HFFc6 (cell line): ENCODE results near the gene PRKG1. TPM values are rescaled to one million over a fixed set of nuclear protein-coding genes. Genes with fewer than 3 reads are reported as not detected.
A peak's percentile ranks its signal among the peaks of the same experiment; 100 is the strongest.
"Not testable (repeated sequence)": the region's sequence is repeated elsewhere in the genome, so short reads cannot be mapped to it uniquely, and the experiment has no call there.

Source experiments
- DNase-seq: peaks from one replicate; pipeline ENCODE4 v3.0.0-alpha.2; 2018
- H3K27ac Mint-ChIP-seq: 2 replicates; pipeline ENCODE4 v1.8.0; 2020; ENCODE audit warnings: mild to moderate bottlenecking, mixed read lengths
- H3K27me3 Mint-ChIP-seq: 2 replicates; pipeline ENCODE4 v1.8.0; 2021; ENCODE audit warnings: mild to moderate bottlenecking, moderate library complexity, mixed read lengths; ENCODE audit not compliant: insufficient read depth
- H3K36me3 Mint-ChIP-seq: 2 replicates; pipeline ENCODE4 v1.8.0; 2021; ENCODE audit warnings: low read depth, mixed read lengths
- H3K4me1 Mint-ChIP-seq: 2 replicates; pipeline ENCODE4 v1.8.0; 2020; ENCODE audit warnings: low read depth, mixed read lengths
- H3K4me3 Mint-ChIP-seq: 2 replicates; pipeline ENCODE4 v1.8.0; 2020; ENCODE audit warnings: mild to moderate bottlenecking, moderate library complexity, mixed read lengths
- H3K9me3 Mint-ChIP-seq: 2 replicates; pipeline ENCODE4 v1.8.0; 2020; ENCODE audit warnings: mild to moderate bottlenecking, mixed read lengths
- total RNA-seq, 6 experiments: library from RNA; stranded (reverse); fragmentation: NEBNext Ultra II Directional; extraction: Animal tissue kit (Norgen Biotek cat#: 25700); gene quantifications; 2 replicates in 1 of 6; 3 replicates in 5 of 6; pipeline ENCODE4 v1.2.3, GENCODE V29; 2021
- TF ChIP-seq, protein P1 (sequence below): fragments of 200-600 bp; sonication (generic); IDR thresholded peaks from 2 replicates; pipeline ENCODE4 v1.5.0; 2021; ENCODE audit warnings: antibody characterized with exemption, mild to moderate bottlenecking

PRKG1 gene
- total RNA-seq, 6 experiments from 2014 or later: 9.3 to 10.1 (median 9.8) TPM

DNA sequence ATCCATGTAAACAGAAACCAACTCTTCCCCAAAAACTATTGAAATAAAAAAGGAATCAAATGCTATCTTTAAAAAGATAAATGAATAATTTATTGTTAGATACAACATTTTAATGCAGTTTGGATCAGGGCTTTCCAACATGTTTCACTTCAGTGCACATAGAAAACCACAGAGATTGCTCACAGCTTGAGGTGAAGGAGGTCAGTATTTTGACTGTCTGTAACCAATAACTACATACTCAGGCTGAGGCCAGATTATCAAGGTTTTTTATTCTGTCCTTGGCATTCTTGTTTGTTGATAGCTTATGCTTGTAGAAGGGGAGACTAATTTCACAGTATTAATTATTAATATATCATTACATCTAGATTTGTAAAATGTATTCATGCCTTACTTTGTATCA, 195.5 kb downstream of the PRKG1 start:
- no peak overlapping the region for H3K4me3 Mint-ChIP-seq
- DNase-seq: peak; percentile 36
- TF ChIP-seq, protein P1, sequence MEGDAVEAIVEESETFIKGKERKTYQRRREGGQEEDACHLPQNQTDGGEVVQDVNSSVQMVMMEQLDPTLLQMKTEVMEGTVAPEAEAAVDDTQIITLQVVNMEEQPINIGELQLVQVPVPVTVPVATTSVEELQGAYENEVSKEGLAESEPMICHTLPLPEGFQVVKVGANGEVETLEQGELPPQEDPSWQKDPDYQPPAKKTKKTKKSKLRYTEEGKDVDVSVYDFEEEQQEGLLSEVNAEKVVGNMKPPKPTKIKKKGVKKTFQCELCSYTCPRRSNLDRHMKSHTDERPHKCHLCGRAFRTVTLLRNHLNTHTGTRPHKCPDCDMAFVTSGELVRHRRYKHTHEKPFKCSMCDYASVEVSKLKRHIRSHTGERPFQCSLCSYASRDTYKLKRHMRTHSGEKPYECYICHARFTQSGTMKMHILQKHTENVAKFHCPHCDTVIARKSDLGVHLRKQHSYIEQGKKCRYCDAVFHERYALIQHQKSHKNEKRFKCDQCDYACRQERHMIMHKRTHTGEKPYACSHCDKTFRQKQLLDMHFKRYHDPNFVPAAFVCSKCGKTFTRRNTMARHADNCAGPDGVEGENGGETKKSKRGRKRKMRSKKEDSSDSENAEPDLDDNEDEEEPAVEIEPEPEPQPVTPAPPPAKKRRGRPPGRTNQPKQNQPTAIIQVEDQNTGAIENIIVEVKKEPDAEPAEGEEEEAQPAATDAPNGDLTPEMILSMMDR: no peak
- H3K9me3 Mint-ChIP-seq: no peaks in the 10 kb centered on the region
- H3K27me3 Mint-ChIP-seq: peaks cover 2% of the 10 kb centered on the region
- H3K27ac Mint-ChIP-seq: no peak overlapping the region
- H3K36me3 Mint-ChIP-seq: no peaks in the 10 kb centered on the region
- H3K4me1 Mint-ChIP-seq: peaks cover 20% of the 10 kb centered on the region

DNA sequence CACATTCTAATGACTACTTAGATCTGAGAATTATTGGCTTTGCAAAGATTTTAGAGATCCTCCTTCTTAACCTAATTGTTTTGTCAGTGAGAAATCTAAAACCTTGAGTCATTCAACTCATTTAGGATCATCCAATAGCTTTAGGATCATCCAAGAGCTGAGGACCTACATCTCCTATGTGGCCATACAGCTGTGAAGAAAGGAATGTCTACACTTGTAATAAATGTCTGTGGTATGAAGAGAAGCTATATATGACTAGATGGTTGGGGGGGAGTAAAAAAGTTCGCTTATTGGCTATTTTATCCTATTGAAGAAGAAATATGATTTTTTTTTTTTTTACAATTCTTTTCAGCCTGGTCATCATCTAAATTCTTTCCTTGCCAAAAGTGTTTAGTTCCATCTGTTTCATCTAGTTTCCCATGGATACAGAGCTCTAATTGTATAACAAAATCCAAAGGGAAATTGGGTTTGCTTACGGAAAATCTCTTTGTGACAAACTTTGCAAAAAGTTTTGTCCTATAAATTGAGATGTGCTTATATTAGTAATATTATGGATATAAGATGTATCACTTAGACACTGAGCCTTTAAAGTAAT, 196.7 kb downstream of the PRKG1 start:
- DNase-seq: no peak
- Mint-ChIP-seq H3K9me3 (peaks cover 6% of the 10 kb centered on the region), H3K27me3 (peaks cover 2% of the 10 kb centered on the region), H3K36me3 (peaks cover 5% of the 10 kb centered on the region; the same call in 1 of the 2 replicates), H3K4me1 (peaks cover 20% of the 10 kb centered on the region), H3K4me3 (no peak overlapping the region), H3K27ac (peak overlapping the region; percentile 62)
- TF ChIP-seq, protein P1: no peak

DNA sequence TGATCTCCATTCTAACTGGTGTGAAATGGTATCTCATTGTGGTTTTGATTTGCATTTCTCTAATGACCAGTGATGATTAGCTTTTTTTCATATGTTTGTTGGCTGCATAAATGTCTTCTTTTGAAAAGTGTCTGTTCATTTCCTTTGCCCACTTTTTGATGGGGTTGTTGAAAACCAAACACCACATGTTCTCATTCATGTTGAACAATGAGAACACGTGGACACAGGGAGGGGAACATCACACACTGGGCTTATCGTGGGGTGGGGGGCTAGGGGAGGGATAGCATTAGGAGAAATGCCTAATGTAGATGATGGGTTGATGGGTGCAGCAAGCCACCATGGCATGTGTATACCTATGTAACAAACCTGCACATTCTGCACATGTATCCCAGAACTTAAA, 197.8 kb downstream of the PRKG1 start:
- H3K36me3 Mint-ChIP-seq, DNase-seq, H3K27me3 Mint-ChIP-seq, H3K27ac Mint-ChIP-seq, H3K4me3 Mint-ChIP-seq: not testable (repeated sequence)
- H3K9me3 Mint-ChIP-seq: peaks cover 12% of the 10 kb centered on the region
- peaks cover 20% of the 10 kb centered on the region for H3K4me1 Mint-ChIP-seq

DNA sequence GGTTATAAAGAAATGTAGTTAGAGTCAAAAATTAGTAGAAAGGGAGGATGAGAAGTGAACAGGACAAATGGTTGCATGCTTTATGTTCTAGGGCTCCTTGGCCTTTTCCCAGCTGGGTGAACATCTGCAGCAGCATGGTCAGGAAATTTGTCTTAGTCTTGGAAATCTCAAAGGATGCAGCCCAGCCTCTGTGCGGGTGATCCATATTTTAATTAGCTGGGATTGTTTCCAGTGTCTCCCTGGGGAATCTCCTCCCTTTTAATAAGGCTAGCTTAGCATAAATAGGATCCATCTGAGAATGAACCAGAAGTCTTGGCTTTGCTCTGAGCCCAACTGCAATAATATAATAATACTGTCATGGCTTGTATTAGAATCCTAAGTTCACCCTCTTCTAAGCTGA, 198.3 kb downstream of the PRKG1 start:
- TF ChIP-seq, protein P1: no peak
- Mint-ChIP-seq H3K4me3 (no peak overlapping the region), H3K27ac (no peak overlapping the region), H3K9me3 (peaks cover 12% of the 10 kb centered on the region), H3K36me3 (peaks cover 5% of the 10 kb centered on the region; the same call in 1 of the 2 replicates), H3K27me3 (peaks cover 2% of the 10 kb centered on the region), H3K4me1 (peaks cover 20% of the 10 kb centered on the region)
- DNase-seq: no peak

DNA sequence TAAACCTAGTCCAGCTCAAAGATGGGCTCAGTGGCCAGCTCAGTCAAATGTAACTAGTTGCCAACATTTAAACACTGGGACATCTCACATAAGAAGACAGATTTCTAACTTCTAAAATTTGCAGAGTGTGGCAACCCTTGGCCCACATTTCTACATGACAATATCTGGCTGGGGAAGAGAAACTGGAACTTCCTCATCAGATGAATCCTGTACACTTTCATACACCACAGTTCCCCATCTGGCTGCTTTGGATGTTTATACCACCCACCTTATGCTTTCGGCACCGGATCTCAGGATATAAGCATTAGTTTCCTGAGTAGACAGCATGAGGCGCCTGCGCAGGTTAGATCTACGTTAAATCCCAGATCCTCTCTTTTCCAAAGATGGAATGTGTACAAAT, 199.3 kb downstream of the PRKG1 start:
- Mint-ChIP-seq H3K36me3 (peaks cover 5% of the 10 kb centered on the region; the same call in 1 of the 2 replicates), H3K27me3 (peaks cover 2% of the 10 kb centered on the region; the same call in 1 of the 2 replicates), H3K27ac (no peak overlapping the region)

DNA sequence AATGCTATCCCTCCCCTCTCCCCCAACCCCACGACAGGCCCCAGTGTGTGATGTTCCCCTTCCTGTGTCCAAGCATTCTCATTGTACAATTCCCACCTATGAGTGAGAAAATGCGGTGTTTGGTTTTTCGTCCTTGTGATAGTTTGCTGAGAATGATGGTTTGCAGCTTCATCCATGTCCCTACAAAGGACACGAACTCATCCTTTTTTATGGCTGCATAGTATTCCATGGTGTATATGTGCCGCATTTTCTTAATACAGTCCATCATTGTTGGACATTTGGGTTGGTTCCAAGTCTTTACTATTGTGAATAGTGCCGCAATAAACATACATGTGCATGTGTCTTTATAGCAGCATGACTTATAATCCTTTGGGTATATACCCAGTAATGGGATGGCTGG, 201.8 kb downstream of the PRKG1 start:
- not testable (repeated sequence) for H3K27ac Mint-ChIP-seq, H3K36me3 Mint-ChIP-seq, H3K4me3 Mint-ChIP-seq, H3K27me3 Mint-ChIP-seq, H3K4me1 Mint-ChIP-seq, DNase-seq
- H3K9me3 Mint-ChIP-seq: peaks cover 16% of the 10 kb centered on the region

More for the DNA sequence above, 199.3 kb downstream of the PRKG1 start:
- Mint-ChIP-seq H3K4me3 (no peak overlapping the region), H3K9me3 (peaks cover 12% of the 10 kb centered on the region), H3K4me1 (peaks cover 20% of the 10 kb centered on the region)
- DNase-seq: no peak
- TF ChIP-seq, protein P1: no peak

DNA sequence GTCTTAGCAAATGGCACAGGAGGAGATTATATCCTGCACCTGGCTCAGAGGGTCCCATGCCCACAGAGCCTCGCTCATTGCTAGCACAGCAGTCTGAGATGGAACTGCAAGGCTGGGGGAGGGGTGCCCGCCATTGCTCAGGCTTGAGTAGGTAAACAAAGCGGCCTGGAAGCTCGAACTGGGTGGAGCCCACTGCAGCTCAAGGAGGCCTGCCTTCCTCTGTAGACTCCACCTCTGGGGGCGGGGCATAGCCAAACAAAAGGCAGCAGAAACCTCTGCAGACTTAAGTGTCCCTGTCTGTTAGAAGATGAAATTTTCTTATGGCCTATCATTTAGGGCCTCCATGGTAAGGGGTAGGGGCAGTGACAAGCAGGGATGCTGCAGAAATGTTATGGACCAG, 207.1 kb downstream of the PRKG1 start:
- not testable (repeated sequence) for H3K4me3 Mint-ChIP-seq, H3K9me3 Mint-ChIP-seq, H3K27me3 Mint-ChIP-seq, H3K4me1 Mint-ChIP-seq, H3K36me3 Mint-ChIP-seq, DNase-seq, H3K27ac Mint-ChIP-seq
